NT2/D1 (cell line): ENCODE data around the gene GPC6.

Experiments used
- YY1 ChIP-seq: IDR thresholded peaks from 2 replicates; pipeline ENCODE4 v1.6.1; 2011; ENCODE audit not compliant: insufficient read length, insufficient read depth
- ZNF274 ChIP-seq: IDR thresholded peaks from 2 replicates; pipeline ENCODE4 v1.6.1; 2011; ENCODE audit warnings: mild to moderate bottlenecking, low read depth, low read length

DNA sequence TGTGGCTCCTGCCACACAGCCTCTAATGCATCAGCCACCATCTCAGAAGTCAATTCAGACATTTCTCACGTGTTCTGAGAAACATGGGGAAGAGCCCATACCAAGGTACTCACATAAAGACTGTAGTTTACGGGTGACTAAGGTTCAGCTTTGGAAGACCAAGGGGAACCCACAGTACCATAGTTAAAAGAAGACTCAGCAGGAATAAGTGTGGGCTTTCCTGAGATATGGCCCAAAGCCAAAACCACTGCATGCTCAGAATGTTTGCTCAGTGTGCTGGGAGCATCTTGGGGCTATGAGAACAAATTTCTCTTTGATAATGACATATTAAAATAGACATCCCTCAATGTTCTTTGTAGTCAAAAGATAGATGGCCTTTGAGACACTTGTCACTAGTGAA is 969.1 kb downstream of the GPC6 start:
- no peak for TF ChIP-seq ZNF274
- TF ChIP-seq YY1 = no peak
